Measurements from ENCODE around the gene OSBPL9. TPM values are rescaled to one million over a fixed set of nuclear protein-coding genes. Genes with fewer than 3 reads are reported as not detected.

Gene OSBPL9
- total and polyA plus RNA-seq, 10 of the 15 experiments (the other 5 are each of a cell fraction or from before 2014, with no cell fraction given): 25.9 to 156 (median 108) TPM

GRCh38 chr1:51760872-51761271, 144.0 kb downstream of the OSBPL9 start:
- Histone ChIP-seq H3K4me3 (no peak overlapping the region), H3K36me3 (ENCODE audit: control insufficient read depth in 2 of 2, insufficient read depth in 2 of 2, low read length in 1 of 2) (peaks cover 0 to 18% of the 10 kb centered on the region in 2 experiments; a peak in 3 of 4 replicates), H3K27ac (ENCODE audit: control insufficient read depth, insufficient read depth) (no peak overlapping the region), H3K4me2 (ENCODE audit: control insufficient read depth, insufficient read depth) (no peak overlapping the region), H3K79me2 (ENCODE audit: control insufficient read depth, insufficient read depth, low read length) (no peaks in the 10 kb centered on the region), H3K9ac (ENCODE audit: control insufficient read depth, insufficient read depth, low read length) (no peak overlapping the region), H2AFZ (ENCODE audit: control insufficient read depth, low read depth, low read length) (no peak overlapping the region), H3K27me3 (replicated peaks in 1 of 2; ENCODE audit: control insufficient read depth in 2 of 2, insufficient read depth in 2 of 2, low read length in 1 of 2) (no peaks in the 10 kb centered on the region), H3K9me3 (replicated peaks; ENCODE audit: control insufficient read depth, insufficient read depth, low read length) (no peaks in the 10 kb centered on the region), H3K4me1 (ENCODE audit: control insufficient read depth, insufficient read depth, low read length) (no peaks in the 10 kb centered on the region), H4K20me1 (ENCODE audit: control insufficient read depth, insufficient read depth) (no peaks in the 10 kb centered on the region)
- ChIA-PET CTCF (interaction anchor here (0.6 to 2.0 kb wide), 6 partner anchors 8 to 129 kb away, joined by 3 to 7 read pairs (median 3); no protein-coding TSS in a partner anchor), SMC1A (ENCODE audit: uncharacterized antibody, unreplicated experiment) (interaction anchor here (0.8 to 1.5 kb wide), 7 partner anchors 8 to 42 kb away, joined by 3 to 10 read pairs (median 3); no protein-coding TSS in a partner anchor), POLR2A (interaction anchor here (0.6 to 0.7 kb wide), 2 partner anchors 34 to 35 kb away, joined by 3 to 7 read pairs; no protein-coding TSS in a partner anchor), RAD21 (ENCODE audit: unreplicated experiment) (interaction anchor here (1.7 kb wide), 1 partner anchor 8 kb away, joined by 6 read pairs; no protein-coding TSS in a partner anchor)
- DNase-seq (ENCODE audit: low read depth, low spot score): no peak
- WGBS (ENCODE audit: insufficient coverage, insufficient replicate concordance, low lambda C conversion rate, missing lambda C conversion rate): 83% methylated on average over 3 of the region's 3 CpGs
- intact Hi-C loops (cut with micrococcal nuclease; ENCODE audit: unreplicated experiment) (no loop called here), in situ Hi-C loops (cut with MboI) (no loop called here)
- no peak for FAIRE-seq
- no peak for TF ChIP-seq ZNF274 (IDR thresholded peaks at IDR 0.05; ENCODE audit: insufficient read depth, insufficient read length)
- no peak for TF ChIP-seq PKNOX1 (IDR thresholded peaks at IDR 0.05)
- TF ChIP-seq MTA2 (IDR thresholded peaks at IDR 0.05; ENCODE audit: low read depth): no peak
- no peak for TF ChIP-seq BACH1 (IDR thresholded peaks at IDR 0.05; ENCODE audit: borderline replicate concordance)
- no peak for TF ChIP-seq NR2C2 (IDR thresholded peaks at IDR 0.05; ENCODE audit: borderline replicate concordance, control insufficient read depth, insufficient read length, low read depth)
- TF ChIP-seq RELA (IDR thresholded peaks at IDR 0.05; ENCODE audit: borderline replicate concordance, partially characterized antibody): no peak
- no peak for TF ChIP-seq IKZF2 (IDR thresholded peaks at IDR 0.05)
- no peak for TF ChIP-seq HSF1 (IDR thresholded peaks at IDR 0.05; ENCODE audit: low read depth, low read length)
- no peak for TF ChIP-seq BCLAF1 (IDR thresholded peaks at IDR 0.05)
- no TSS peak for BruUV-seq (replicated peaks)
- ATAC-seq: no peak
